Right lobe of liver (tissue), 4 donors: ENCODE data around the gene MARCHF7.

Experiments
- POLR2A ChIP-seq: fragments of 450-650 bp; IDR thresholded peaks from one replicate; pipeline ENCODE4 v1.6.1; 2017; ENCODE audit warnings: antibody characterized with exemption, mild to moderate bottlenecking
- TF ChIP-seq, protein P1 (sequence below), 4 donors: fragments of 200-600 bp in 3 of 4; fragments of 450-650 bp in 1 of 4; IDR thresholded peaks; one replicate each; pipeline versions ENCODE4 v1.5.1 to v1.8.0; 2016 to 2022; ENCODE audit warnings: antibody characterized with exemption in 4 of 4, mild to moderate bottlenecking in 2 of 4
- donor health status: DM: no; HTN: no; CAD: no.
- donor health status: DM: no; HTN: no; CAD: no.
- donor health status: DM: no; HTN: yes; CAD: no.

GRCh38 chr2:159736048-159736447 is 23.7 kb downstream of the MARCHF7 start:
- TF ChIP-seq POLR2A: no peak
- TF ChIP-seq, protein P1, sequence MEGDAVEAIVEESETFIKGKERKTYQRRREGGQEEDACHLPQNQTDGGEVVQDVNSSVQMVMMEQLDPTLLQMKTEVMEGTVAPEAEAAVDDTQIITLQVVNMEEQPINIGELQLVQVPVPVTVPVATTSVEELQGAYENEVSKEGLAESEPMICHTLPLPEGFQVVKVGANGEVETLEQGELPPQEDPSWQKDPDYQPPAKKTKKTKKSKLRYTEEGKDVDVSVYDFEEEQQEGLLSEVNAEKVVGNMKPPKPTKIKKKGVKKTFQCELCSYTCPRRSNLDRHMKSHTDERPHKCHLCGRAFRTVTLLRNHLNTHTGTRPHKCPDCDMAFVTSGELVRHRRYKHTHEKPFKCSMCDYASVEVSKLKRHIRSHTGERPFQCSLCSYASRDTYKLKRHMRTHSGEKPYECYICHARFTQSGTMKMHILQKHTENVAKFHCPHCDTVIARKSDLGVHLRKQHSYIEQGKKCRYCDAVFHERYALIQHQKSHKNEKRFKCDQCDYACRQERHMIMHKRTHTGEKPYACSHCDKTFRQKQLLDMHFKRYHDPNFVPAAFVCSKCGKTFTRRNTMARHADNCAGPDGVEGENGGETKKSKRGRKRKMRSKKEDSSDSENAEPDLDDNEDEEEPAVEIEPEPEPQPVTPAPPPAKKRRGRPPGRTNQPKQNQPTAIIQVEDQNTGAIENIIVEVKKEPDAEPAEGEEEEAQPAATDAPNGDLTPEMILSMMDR (IDR thresholded peaks at IDR 0.05): no peak
